NCI-H446 treated with DMSO at 0.1 percent for 48 hours (cell line): ENCODE results near the gene TPX2.

Source experiments
- DNase-seq: peaks from one replicate; lab custom pipeline; 2025; lab: John Stamatoyannopoulos, UW

TPX2 gene

GRCh38 chr20:31833130-31833930 lies 94.2 kb downstream of the TPX2 start:
- no peak for DNase-seq

- no peak for DNase-seq
These were observed 94.9 kb downstream of the TPX2 start for GRCh38 chr20:31833931-31834521.

- DNase-seq: no peak
These were observed 96.5 kb downstream of the TPX2 start for GRCh38 chr20:31835554-31835953.

GRCh38 chr20:31835977-31836852 lies 97.1 kb downstream of the TPX2 start:
- DNase-seq: peak; percentile 51

GRCh38 chr20:31836853-31837608 lies 97.9 kb downstream of the TPX2 start:
- DNase-seq: no peak

GRCh38 chr20:31837896-31838397 lies 98.9 kb downstream of the TPX2 start:
- no peak for DNase-seq

- no peak for DNase-seq
These were observed 99.7 kb downstream of the TPX2 start for GRCh38 chr20:31838646-31839292.

GRCh38 chr20:31839782-31840487 lies 100.8 kb downstream of the TPX2 start:
- no peak for DNase-seq

- no peak for DNase-seq
These were observed 102.1 kb downstream of the TPX2 start for GRCh38 chr20:31840906-31841816.

- no peak for DNase-seq
These were observed 102.8 kb downstream of the TPX2 start for GRCh38 chr20:31841928-31842327.

GRCh38 chr20:31842471-31843157 lies 103.5 kb downstream of the TPX2 start:
- no peak for DNase-seq

GRCh38 chr20:31843288-31843687 lies 104.2 kb downstream of the TPX2 start:
- DNase-seq: no peak

GRCh38 chr20:31843881-31844280 lies 104.8 kb downstream of the TPX2 start:
- no peak for DNase-seq

- DNase-seq: no peak
These were observed 105.7 kb downstream of the TPX2 start for GRCh38 chr20:31844737-31845299.

- DNase-seq: no peak
These were observed 106.3 kb downstream of the TPX2 start, which contains the start of gene FOXS1 for GRCh38 chr20:31845300-31845863. TSS of gene FOXS1 (minus strand) at chr20:31845604. CDS start at chr20:31845542, 62 bp downstream.

- no peak for DNase-seq
These were observed 107.7 kb downstream of the TPX2 start for GRCh38 chr20:31846793-31847138.

GRCh38 chr20:31848088-31848999 lies 109.3 kb downstream of the TPX2 start:
- no peak for DNase-seq
